Measurements from ENCODE around the gene ENPP3.

The ENPP3 gene

GRCh38 chr6:131654326-131654725, 17.2 kb downstream of the ENPP3 start:
- no peak for TF ChIP-seq Cebpa-rat (IDR thresholded peaks at IDR 0.05)
- no peaks in the 10 kb centered on the region for H3K36me3 ChIP-seq
- peaks cover 0 to under 1% (median 0%) of the 10 kb centered on the region in 10 experiments; a peak in 1 of 20 replicates for H3K4me1 ChIP-seq
- H3K4me3 ChIP-seq, result no peak overlapping the region
- H3K27ac ChIP-seq, result no peak overlapping the region
- no peak overlapping the region for H3K4me2 ChIP-seq
- no peaks in the 10 kb centered on the region for H3K9me3 ChIP-seq (replicated peaks in 1 of 11)
- no peaks in the 10 kb centered on the region for H4K20me1 ChIP-seq
- H3K27me3 ChIP-seq, result no peaks in the 10 kb centered on the region
- no peak overlapping the region for H3K9ac ChIP-seq

- Histone ChIP-seq H3K4me3 (no peak overlapping the region), H3K9me3 (replicated peaks in 1 of 11) (no peaks in the 10 kb centered on the region), H3K27ac (no peak overlapping the region), H4K20me1 (no peaks in the 10 kb centered on the region), H3K4me1 (peaks cover 0 to 6% (median 0%) of the 10 kb centered on the region in 10 experiments; a peak in 3 of 20 replicates), H3K36me3 (no peaks in the 10 kb centered on the region), H3K9ac (no peak overlapping the region), H3K4me2 (no peak overlapping the region), H3K27me3 (no peaks in the 10 kb centered on the region)
- TF ChIP-seq Cebpa-rat (IDR thresholded peaks at IDR 0.05), result no peak
Measured at GRCh38 chr6:131655387-131655786, 18.3 kb downstream of the ENPP3 start.

GRCh38 chr6:131655951-131656350, 18.8 kb downstream of the ENPP3 start:
- no peaks in the 10 kb centered on the region for H3K9me3 ChIP-seq (replicated peaks in 1 of 11)
- no peak overlapping the region for H3K4me3 ChIP-seq
- H3K27ac ChIP-seq, result no peak overlapping the region
- no peak for TF ChIP-seq Cebpa-rat (IDR thresholded peaks at IDR 0.05)
- no peak overlapping the region for H3K4me2 ChIP-seq
- peaks cover 0 to 8% (median 0%) of the 10 kb centered on the region in 10 experiments; a peak in 3 of 20 replicates for H3K4me1 ChIP-seq
- no peaks in the 10 kb centered on the region for H3K36me3 ChIP-seq
- no peaks in the 10 kb centered on the region for H4K20me1 ChIP-seq
- no peak overlapping the region for H3K9ac ChIP-seq
- no peaks in the 10 kb centered on the region for H3K27me3 ChIP-seq

GRCh38 chr6:131656667-131657066, 19.6 kb downstream of the ENPP3 start:
- no peak overlapping the region for H3K4me2 ChIP-seq
- no peaks in the 10 kb centered on the region for H4K20me1 ChIP-seq
- no peak overlapping the region for H3K9ac ChIP-seq
- TF ChIP-seq Cebpa-rat (IDR thresholded peaks at IDR 0.05), result no peak
- no peaks in the 10 kb centered on the region for H3K27me3 ChIP-seq
- no peaks in the 10 kb centered on the region for H3K9me3 ChIP-seq (replicated peaks in 1 of 11)
- H3K36me3 ChIP-seq, result no peaks in the 10 kb centered on the region
- no peak overlapping the region for H3K27ac ChIP-seq
- H3K4me3 ChIP-seq, result no peak overlapping the region
- peaks cover 0 to 8% (median 0%) of the 10 kb centered on the region in 10 experiments; a peak in 3 of 20 replicates for H3K4me1 ChIP-seq

- peaks cover 0 to 8% (median 0%) of the 10 kb centered on the region in 10 experiments; a peak in 3 of 20 replicates for H3K4me1 ChIP-seq
- no peak for TF ChIP-seq Cebpa-rat (IDR thresholded peaks at IDR 0.05)
- H3K36me3 ChIP-seq, result no peaks in the 10 kb centered on the region
- no peak overlapping the region for H3K27ac ChIP-seq
- H3K9ac ChIP-seq, result no peak overlapping the region
- H3K27me3 ChIP-seq, result no peaks in the 10 kb centered on the region
- H3K9me3 ChIP-seq (replicated peaks in 1 of 11), result no peaks in the 10 kb centered on the region
- H3K4me2 ChIP-seq, result no peak overlapping the region
- H4K20me1 ChIP-seq, result no peaks in the 10 kb centered on the region
- H3K4me3 ChIP-seq, result no peak overlapping the region
Measured at GRCh38 chr6:131657222-131657621, 20.1 kb downstream of the ENPP3 start.

- Histone ChIP-seq H3K9ac (no peak overlapping the region), H3K4me3 (no peak overlapping the region), H3K4me1 (peaks cover 0 to 8% (median 0%) of the 10 kb centered on the region in 10 experiments; a peak in 3 of 20 replicates), H3K36me3 (no peaks in the 10 kb centered on the region), H4K20me1 (no peaks in the 10 kb centered on the region), H3K9me3 (replicated peaks in 1 of 11) (no peaks in the 10 kb centered on the region), H3K4me2 (no peak overlapping the region), H3K27me3 (no peaks in the 10 kb centered on the region), H3K27ac (no peak overlapping the region)
- TF ChIP-seq Cebpa-rat (IDR thresholded peaks at IDR 0.05), result no peak
Measured at GRCh38 chr6:131657630-131658111, 20.6 kb downstream of the ENPP3 start.

- no peak for TF ChIP-seq Cebpa-rat (IDR thresholded peaks at IDR 0.05)
- Histone ChIP-seq H3K4me3 (no peak overlapping the region), H4K20me1 (no peaks in the 10 kb centered on the region), H3K4me1 (peaks cover 0 to 8% (median 0%) of the 10 kb centered on the region in 10 experiments; a peak in 3 of 20 replicates), H3K9me3 (replicated peaks in 1 of 11) (no peaks in the 10 kb centered on the region), H3K4me2 (no peak overlapping the region), H3K9ac (no peak overlapping the region), H3K36me3 (no peaks in the 10 kb centered on the region), H3K27me3 (no peaks in the 10 kb centered on the region), H3K27ac (no peak overlapping the region)
Measured at GRCh38 chr6:131658287-131658686, 21.2 kb downstream of the ENPP3 start.

- Histone ChIP-seq H3K4me1 (peaks cover 0 to 8% (median 0%) of the 10 kb centered on the region in 10 experiments; a peak in 3 of 20 replicates), H3K27me3 (no peaks in the 10 kb centered on the region), H3K9me3 (replicated peaks in 1 of 11) (no peaks in the 10 kb centered on the region), H3K4me3 (no peak overlapping the region), H3K27ac (no peak overlapping the region), H3K9ac (no peak overlapping the region), H3K4me2 (peak overlapping the region in 1 of 11 experiments; percentile 21; a peak in 1 of 22 replicates), H3K36me3 (no peaks in the 10 kb centered on the region), H4K20me1 (no peaks in the 10 kb centered on the region)
- no peak for TF ChIP-seq Cebpa-rat (IDR thresholded peaks at IDR 0.05)
Measured at GRCh38 chr6:131660195-131660594, 23.1 kb downstream of the ENPP3 start.

- Histone ChIP-seq H3K36me3 (no peaks in the 10 kb centered on the region), H3K4me3 (no peak overlapping the region), H3K9ac (no peak overlapping the region), H4K20me1 (no peaks in the 10 kb centered on the region), H3K4me2 (no peak overlapping the region), H3K27me3 (no peaks in the 10 kb centered on the region), H3K9me3 (replicated peaks in 1 of 11) (no peaks in the 10 kb centered on the region), H3K27ac (no peak overlapping the region), H3K4me1 (peaks cover 0 to 8% (median 0%) of the 10 kb centered on the region in 10 experiments; a peak in 3 of 20 replicates)
- TF ChIP-seq Cebpa-rat (IDR thresholded peaks at IDR 0.05), result no peak
Measured at GRCh38 chr6:131663578-131664165, 26.6 kb downstream of the ENPP3 start.

- H4K20me1 ChIP-seq, result no peaks in the 10 kb centered on the region
- TF ChIP-seq Cebpa-rat (IDR thresholded peaks at IDR 0.05), result no peak
- H3K4me2 ChIP-seq, result no peak overlapping the region
- H3K36me3 ChIP-seq, result no peaks in the 10 kb centered on the region
- H3K4me1 ChIP-seq, result no peaks in the 10 kb centered on the region
- no peaks in the 10 kb centered on the region for H3K27me3 ChIP-seq
- H3K27ac ChIP-seq, result no peak overlapping the region
- H3K4me3 ChIP-seq, result no peak overlapping the region
- no peak overlapping the region for H3K9ac ChIP-seq
- H3K9me3 ChIP-seq (replicated peaks in 1 of 11), result peaks cover 0 to 4% (median 0%) of the 10 kb centered on the region in 11 experiments; a peak in 3 of 22 replicates
Measured at GRCh38 chr6:131669891-131670290, 32.8 kb downstream of the ENPP3 start.

All from BLaER1 treated with 17β-estradiol and CSF1 and Interleukin-3, amounts not matched to agents 10 nM and 100 nM (cell line).